Measurements from ENCODE around the gene MTUS2.
"Not testable (repeated sequence)": the region's sequence is repeated elsewhere in the genome, so short reads cannot be mapped to it uniquely, and the experiment has no call there.

The MTUS2 gene

DNA sequence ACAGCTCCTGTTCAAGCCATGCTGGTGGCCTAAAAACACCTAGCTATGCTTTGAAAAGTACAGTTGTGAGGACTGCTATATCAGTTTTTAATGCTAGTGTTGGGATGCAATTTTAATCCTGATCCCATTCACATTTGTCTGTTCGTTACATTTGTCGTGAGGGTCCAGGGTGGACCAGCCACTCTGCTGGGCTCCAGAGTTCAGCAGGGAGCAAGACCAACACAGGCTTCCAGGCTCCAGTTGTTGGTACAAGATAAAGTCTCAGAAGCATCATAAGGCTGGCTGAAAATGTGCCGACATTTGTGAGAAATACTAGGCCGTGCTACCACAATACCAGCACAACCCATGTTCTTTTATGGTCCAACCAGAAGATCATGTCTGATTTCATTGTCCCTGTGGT, 564.7 kb downstream of the MTUS2 start:
- no peaks in the 10 kb centered on the region for H3K27me3 ChIP-seq (ENCODE audit: insufficient read depth, low read length)
- no peaks in the 10 kb centered on the region for H3K36me3 ChIP-seq (ENCODE audit: insufficient read depth, low read length)
- no peak overlapping the region for H3K4me3 ChIP-seq (ENCODE audit: low read length)
- H3K9me3 ChIP-seq (ENCODE audit: low read length), result no peaks in the 10 kb centered on the region
- H3K4me1 ChIP-seq (ENCODE audit: insufficient read depth, low read length), result no peaks in the 10 kb centered on the region
- H2AFZ ChIP-seq (ENCODE audit: low read depth, low read length), result no peak overlapping the region

DNA sequence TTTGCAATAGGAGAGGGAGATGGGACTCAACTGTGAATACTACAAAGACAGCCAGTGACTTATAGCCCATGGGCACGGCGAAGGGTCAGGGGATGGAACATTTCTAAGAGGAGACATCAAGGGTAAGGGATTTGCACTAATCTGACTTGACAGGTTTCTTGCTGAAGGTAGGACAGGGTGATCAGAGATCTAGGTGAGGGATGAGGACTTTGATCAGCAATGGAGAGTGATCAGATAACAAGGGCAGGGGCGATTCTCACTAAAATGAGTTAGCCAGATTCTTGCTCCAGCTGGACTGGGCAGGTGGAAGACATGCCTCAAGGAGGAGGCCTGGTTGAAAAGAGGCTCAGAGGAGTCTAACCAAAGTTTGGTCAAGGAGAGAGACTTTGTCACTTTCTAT, 566.1 kb downstream of the MTUS2 start:
- H3K4me3 ChIP-seq (ENCODE audit: low read length), result no peak overlapping the region
- H3K4me1 ChIP-seq (ENCODE audit: insufficient read depth, low read length), result no peaks in the 10 kb centered on the region
- H3K27me3 ChIP-seq (ENCODE audit: insufficient read depth, low read length), result no peaks in the 10 kb centered on the region
- no peaks in the 10 kb centered on the region for H3K9me3 ChIP-seq (ENCODE audit: low read length)
- H2AFZ ChIP-seq (ENCODE audit: low read depth, low read length), result no peak overlapping the region
- H3K36me3 ChIP-seq (ENCODE audit: insufficient read depth, low read length), result no peaks in the 10 kb centered on the region

DNA sequence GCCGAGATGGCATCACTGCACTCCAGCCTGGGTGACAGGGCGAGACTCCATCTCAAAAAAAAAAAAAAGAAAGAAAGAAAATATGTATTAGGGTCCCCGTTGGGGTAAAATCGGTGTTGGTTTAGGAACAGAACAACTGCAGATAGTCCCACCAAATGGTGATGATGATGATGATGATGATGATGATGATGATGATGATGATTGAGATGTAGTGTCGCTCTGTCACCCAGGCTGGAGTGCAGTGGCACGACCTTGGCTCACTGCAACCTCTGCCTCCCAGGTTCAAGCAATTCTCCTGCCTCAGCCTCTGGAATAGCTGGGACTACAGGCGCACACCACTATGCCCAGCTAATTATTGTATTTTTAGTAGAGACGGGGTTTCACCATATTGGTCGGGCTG, 570.5 kb downstream of the MTUS2 start:
- not testable (repeated sequence) for H3K4me3 ChIP-seq (ENCODE audit: low read length); H3K9me3 ChIP-seq (ENCODE audit: low read length); H3K36me3 ChIP-seq (ENCODE audit: insufficient read depth, low read length); H3K4me1 ChIP-seq (ENCODE audit: insufficient read depth, low read length); H3K27me3 ChIP-seq (ENCODE audit: insufficient read depth, low read length); H2AFZ ChIP-seq (ENCODE audit: low read depth, low read length)

DNA sequence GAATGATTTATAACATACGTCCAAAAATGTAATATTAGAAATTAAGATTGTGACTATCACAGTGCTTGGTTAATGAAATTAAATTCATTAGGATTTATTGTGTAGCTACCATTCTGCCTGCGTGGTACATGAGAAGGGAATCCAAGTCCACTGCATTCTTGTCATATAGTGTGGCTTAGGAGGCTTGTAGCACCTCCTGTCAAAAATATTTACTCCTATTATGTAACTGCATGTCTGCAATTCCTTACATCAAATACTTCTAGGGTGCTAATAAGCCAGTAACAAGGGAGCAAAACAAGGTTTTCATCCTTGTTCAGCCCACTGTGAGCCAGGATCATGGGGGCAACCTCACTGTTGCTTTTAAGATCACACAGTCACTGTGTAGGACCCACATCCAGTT, 576.3 kb downstream of the MTUS2 start:
- H3K4me3 ChIP-seq (ENCODE audit: low read length), result no peak overlapping the region
- H3K27me3 ChIP-seq (ENCODE audit: insufficient read depth, low read length), result peaks cover 2% of the 10 kb centered on the region
- no peaks in the 10 kb centered on the region for H3K4me1 ChIP-seq (ENCODE audit: insufficient read depth, low read length)
- no peaks in the 10 kb centered on the region for H3K36me3 ChIP-seq (ENCODE audit: insufficient read depth, low read length)
- no peak overlapping the region for H2AFZ ChIP-seq (ENCODE audit: low read depth, low read length)
- no peaks in the 10 kb centered on the region for H3K9me3 ChIP-seq (ENCODE audit: low read length)

DNA sequence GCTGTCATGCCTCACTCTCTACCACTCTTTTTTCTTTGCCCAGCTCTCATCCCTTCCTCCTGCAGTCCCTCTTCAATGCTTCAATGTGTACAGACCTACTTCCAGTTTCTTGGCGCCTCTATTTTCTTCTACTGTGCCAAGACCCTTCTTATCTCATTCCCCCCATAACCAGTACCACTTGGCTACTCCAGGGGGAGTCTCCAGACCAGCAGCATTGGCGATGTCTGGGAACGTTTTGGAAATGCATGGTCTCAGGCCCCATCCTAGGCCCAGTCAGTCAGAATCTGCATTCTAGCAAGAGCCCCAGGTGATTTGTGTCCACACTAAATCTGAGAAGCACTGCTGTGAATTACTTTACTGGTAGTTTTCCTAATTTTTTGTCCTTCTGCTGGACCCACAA, 577.1 kb downstream of the MTUS2 start:
- no peak overlapping the region for H2AFZ ChIP-seq (ENCODE audit: low read depth, low read length)
- H3K9me3 ChIP-seq (ENCODE audit: low read length), result no peaks in the 10 kb centered on the region
- no peaks in the 10 kb centered on the region for H3K4me1 ChIP-seq (ENCODE audit: insufficient read depth, low read length)
- no peak overlapping the region for H3K4me3 ChIP-seq (ENCODE audit: low read length)
- peaks cover 2% of the 10 kb centered on the region for H3K27me3 ChIP-seq (ENCODE audit: insufficient read depth, low read length)
- H3K36me3 ChIP-seq (ENCODE audit: insufficient read depth, low read length), result no peaks in the 10 kb centered on the region

DNA sequence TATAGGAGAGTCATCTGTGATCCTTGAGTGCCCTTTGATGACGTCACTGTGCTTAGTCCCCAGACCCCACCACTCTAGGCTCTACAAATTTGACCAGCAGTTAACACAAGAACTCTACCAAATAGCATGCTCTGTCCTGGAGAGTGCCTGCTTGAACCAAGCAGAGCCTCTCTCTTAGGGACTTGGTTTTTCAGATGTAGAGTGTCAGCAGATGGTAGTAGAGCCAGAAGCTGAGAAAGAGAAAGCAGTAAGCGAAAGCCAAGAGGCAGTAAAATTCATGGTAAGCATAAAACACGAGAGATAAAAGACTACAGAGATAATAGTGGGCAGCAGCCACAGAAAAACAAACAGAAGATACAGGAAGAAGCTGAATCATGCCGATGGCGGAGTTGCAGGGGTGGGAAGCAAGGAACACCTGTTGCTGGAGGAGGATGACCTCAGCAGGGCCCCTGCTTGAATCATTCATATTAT, 582.1 kb downstream of the MTUS2 start:
- no peak overlapping the region for H3K4me3 ChIP-seq (ENCODE audit: low read length)

DNA sequence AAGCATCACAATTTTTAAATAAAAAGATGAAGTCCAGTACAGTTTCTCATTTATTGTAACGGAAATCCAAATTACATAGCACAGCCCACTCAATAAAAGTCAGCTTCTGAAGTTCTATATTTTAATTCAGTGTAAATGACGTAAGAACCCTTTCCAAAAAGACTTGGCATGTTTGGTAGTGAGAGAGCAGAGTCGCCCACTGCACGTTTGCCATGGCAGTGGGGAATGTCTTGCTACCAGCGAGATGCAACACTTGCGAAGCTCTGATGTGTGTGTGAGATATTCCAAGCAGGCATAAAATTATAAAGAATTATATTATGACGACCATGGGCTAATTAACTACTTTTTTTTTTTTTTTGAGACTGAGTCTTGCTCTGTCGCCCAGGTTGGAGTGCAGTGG, 585.3 kb downstream of the MTUS2 start:
- Histone ChIP-seq H3K9me3 (ENCODE audit: low read length) (no peaks in the 10 kb centered on the region), H2AFZ (ENCODE audit: low read depth, low read length) (no peak overlapping the region), H3K36me3 (ENCODE audit: insufficient read depth, low read length) (no peaks in the 10 kb centered on the region), H3K4me1 (ENCODE audit: insufficient read depth, low read length) (no peaks in the 10 kb centered on the region), H3K27me3 (ENCODE audit: insufficient read depth, low read length) (no peaks in the 10 kb centered on the region), H3K4me3 (ENCODE audit: low read length) (no peak overlapping the region)

More for the DNA sequence above, 582.1 kb downstream of the MTUS2 start:
- H3K36me3 ChIP-seq (ENCODE audit: insufficient read depth, low read length), result no peaks in the 10 kb centered on the region
- no peaks in the 10 kb centered on the region for H3K4me1 ChIP-seq (ENCODE audit: insufficient read depth, low read length)
- no peaks in the 10 kb centered on the region for H3K9me3 ChIP-seq (ENCODE audit: low read length)
- H3K27me3 ChIP-seq (ENCODE audit: insufficient read depth, low read length), result no peaks in the 10 kb centered on the region
- H2AFZ ChIP-seq (ENCODE audit: low read depth, low read length), result no peak overlapping the region

DNA sequence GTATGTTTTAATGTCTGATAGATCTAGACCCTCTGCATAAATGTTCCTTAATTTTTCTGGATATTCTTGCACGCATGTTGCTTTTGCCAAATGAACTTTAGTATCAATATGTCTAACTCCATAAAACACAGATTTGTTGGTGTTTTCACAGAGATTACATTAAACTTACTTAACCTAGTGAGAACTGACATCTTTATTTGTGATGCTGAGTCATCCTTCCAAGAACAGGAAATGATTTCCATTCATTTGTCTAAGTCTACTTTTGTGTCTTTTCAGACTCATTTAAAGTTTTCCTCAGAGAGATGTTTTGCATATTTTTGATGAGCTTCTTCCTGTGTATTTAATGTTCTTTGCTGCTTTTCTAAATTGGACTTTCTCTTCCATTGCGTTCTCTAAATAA, 591.3 kb downstream of the MTUS2 start:
- Histone ChIP-seq H3K4me3 (ENCODE audit: low read length) (no peak overlapping the region), H3K36me3 (ENCODE audit: insufficient read depth, low read length) (no peaks in the 10 kb centered on the region), H3K27me3 (ENCODE audit: insufficient read depth, low read length) (no peaks in the 10 kb centered on the region)

DNA sequence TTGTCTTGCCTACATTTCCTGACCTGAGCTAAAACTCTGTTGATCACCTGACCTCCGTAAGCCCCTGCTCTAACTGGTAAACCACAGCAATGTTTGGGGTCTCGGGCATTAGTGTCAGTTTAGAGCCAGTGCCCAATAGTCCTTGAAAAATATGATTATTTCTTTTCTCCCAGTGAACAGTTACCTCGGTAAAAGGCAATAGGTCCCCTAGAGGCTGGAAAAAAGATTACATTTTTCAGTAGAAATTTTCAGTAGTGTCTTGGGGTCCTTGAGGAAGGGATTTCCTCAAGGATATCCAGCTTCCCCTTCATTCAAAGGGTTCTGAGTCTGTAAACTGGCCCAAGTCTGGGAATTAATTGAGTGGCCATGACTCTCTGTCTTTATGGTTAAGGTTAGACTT, 597.9 kb downstream of the MTUS2 start:
- Histone ChIP-seq H2AFZ (ENCODE audit: low read depth, low read length) (no peak overlapping the region), H3K27me3 (ENCODE audit: insufficient read depth, low read length) (peaks cover 4% of the 10 kb centered on the region), H3K9me3 (ENCODE audit: low read length) (no peaks in the 10 kb centered on the region), H3K4me3 (ENCODE audit: low read length) (no peak overlapping the region), H3K36me3 (ENCODE audit: insufficient read depth, low read length) (no peaks in the 10 kb centered on the region), H3K4me1 (ENCODE audit: insufficient read depth, low read length) (no peaks in the 10 kb centered on the region)

More for the DNA sequence above, 591.3 kb downstream of the MTUS2 start:
- Histone ChIP-seq H2AFZ (ENCODE audit: low read depth, low read length) (no peak overlapping the region), H3K4me1 (ENCODE audit: insufficient read depth, low read length) (no peaks in the 10 kb centered on the region), H3K9me3 (ENCODE audit: low read length) (no peaks in the 10 kb centered on the region)

DNA sequence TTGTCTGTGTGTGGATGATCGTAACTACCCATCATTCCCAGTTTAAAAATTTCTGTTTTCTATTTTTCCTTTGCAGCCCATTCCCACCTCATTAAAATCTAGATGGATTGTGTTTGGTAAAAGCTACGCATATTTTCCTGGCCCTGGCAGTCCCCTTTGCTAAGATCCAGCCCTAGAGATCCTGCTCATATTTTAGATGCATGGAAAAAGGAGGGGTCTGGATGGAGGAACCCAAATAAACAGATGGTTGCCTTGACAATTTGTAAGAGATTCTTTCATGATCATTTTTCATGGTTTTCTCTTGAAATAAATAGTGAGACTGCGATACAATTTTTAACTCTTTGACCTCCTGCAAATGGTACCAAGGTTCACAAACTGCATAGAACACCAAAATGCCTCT, 601.0 kb downstream of the MTUS2 start:
- Histone ChIP-seq H3K4me3 (ENCODE audit: low read length) (no peak overlapping the region), H3K36me3 (ENCODE audit: insufficient read depth, low read length) (no peaks in the 10 kb centered on the region), H3K9me3 (ENCODE audit: low read length) (no peaks in the 10 kb centered on the region), H3K4me1 (ENCODE audit: insufficient read depth, low read length) (no peaks in the 10 kb centered on the region), H2AFZ (ENCODE audit: low read depth, low read length) (no peak overlapping the region), H3K27me3 (ENCODE audit: insufficient read depth, low read length) (peaks cover 4% of the 10 kb centered on the region)

DNA sequence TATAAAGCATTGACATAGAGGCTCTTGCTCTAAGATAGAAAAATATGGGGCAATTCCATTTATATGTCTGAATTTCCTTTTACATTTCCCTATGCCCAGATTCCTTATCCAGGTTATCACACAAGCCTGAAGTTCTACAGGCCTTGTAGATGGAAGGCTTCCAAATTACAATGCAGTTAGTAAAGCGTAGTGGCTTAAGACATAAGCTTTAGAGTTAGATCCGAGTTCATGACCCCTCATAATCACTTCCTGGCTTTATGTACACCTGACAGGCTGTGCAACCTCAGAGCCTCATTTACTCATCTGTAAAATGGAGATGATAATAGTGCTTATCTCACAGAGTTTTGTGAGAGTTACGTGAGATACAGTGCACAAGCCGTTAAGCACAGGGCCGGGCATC, 601.9 kb downstream of the MTUS2 start:
- H3K36me3 ChIP-seq (ENCODE audit: insufficient read depth, low read length), result no peaks in the 10 kb centered on the region
- H3K9me3 ChIP-seq (ENCODE audit: low read length), result no peaks in the 10 kb centered on the region
- H3K27me3 ChIP-seq (ENCODE audit: insufficient read depth, low read length), result peaks cover 11% of the 10 kb centered on the region
- H3K4me1 ChIP-seq (ENCODE audit: insufficient read depth, low read length), result no peaks in the 10 kb centered on the region
- H3K4me3 ChIP-seq (ENCODE audit: low read length), result no peak overlapping the region
- no peak overlapping the region for H2AFZ ChIP-seq (ENCODE audit: low read depth, low read length)

DNA sequence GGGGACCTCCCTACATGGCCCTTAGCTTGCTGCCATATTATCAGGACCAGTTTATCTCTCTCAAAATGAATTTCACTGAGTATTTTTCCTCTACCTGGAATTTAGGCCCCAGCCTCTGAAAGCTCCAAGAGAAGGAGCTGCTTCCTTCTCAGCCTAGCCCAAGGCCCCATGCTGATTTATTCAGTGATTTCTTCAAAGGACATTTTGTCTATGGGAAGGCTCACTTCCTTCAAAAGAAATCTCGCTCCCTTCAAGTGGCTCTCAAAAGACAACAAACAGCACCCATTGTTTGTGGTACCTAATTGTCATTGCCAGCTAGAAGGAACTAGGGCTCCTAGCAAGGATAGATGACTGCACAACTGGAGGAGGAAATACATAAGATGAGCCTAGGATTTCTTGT, 602.9 kb downstream of the MTUS2 start:
- Histone ChIP-seq H3K4me1 (ENCODE audit: insufficient read depth, low read length) (peaks cover 5% of the 10 kb centered on the region), H3K9me3 (ENCODE audit: low read length) (no peaks in the 10 kb centered on the region), H2AFZ (ENCODE audit: low read depth, low read length) (no peak overlapping the region), H3K27me3 (ENCODE audit: insufficient read depth, low read length) (peaks cover 21% of the 10 kb centered on the region), H3K4me3 (ENCODE audit: low read length) (no peak overlapping the region), H3K36me3 (ENCODE audit: insufficient read depth, low read length) (no peaks in the 10 kb centered on the region)

DNA sequence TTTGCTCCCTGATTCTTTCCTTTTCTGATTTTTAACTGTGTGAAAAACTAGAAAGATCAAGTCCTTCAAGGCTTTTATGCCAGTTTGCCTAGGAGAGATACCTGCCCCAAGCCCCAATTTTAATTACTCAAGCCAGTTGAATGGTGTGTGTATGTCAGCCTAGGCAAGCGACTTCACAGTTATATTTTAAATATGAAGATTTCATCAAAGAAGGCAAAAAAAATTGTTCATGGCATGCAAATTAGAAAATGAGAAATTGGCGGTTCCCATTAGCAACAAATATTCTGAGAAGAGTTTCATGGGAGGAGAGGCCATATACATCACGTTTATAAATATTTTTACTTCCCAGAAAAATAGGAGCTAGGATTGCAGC, 607.8 kb downstream of the MTUS2 start:
- no peaks in the 10 kb centered on the region for H3K36me3 ChIP-seq (ENCODE audit: insufficient read depth, low read length)
- H2AFZ ChIP-seq (ENCODE audit: low read depth, low read length), result no peak overlapping the region
- H3K4me3 ChIP-seq (ENCODE audit: low read length), result peak overlapping the region; percentile 38
- H3K27me3 ChIP-seq (ENCODE audit: insufficient read depth, low read length), result peaks cover 44% of the 10 kb centered on the region
- peaks cover 15% of the 10 kb centered on the region for H3K4me1 ChIP-seq (ENCODE audit: insufficient read depth, low read length)
- no peaks in the 10 kb centered on the region for H3K9me3 ChIP-seq (ENCODE audit: low read length)

DNA sequence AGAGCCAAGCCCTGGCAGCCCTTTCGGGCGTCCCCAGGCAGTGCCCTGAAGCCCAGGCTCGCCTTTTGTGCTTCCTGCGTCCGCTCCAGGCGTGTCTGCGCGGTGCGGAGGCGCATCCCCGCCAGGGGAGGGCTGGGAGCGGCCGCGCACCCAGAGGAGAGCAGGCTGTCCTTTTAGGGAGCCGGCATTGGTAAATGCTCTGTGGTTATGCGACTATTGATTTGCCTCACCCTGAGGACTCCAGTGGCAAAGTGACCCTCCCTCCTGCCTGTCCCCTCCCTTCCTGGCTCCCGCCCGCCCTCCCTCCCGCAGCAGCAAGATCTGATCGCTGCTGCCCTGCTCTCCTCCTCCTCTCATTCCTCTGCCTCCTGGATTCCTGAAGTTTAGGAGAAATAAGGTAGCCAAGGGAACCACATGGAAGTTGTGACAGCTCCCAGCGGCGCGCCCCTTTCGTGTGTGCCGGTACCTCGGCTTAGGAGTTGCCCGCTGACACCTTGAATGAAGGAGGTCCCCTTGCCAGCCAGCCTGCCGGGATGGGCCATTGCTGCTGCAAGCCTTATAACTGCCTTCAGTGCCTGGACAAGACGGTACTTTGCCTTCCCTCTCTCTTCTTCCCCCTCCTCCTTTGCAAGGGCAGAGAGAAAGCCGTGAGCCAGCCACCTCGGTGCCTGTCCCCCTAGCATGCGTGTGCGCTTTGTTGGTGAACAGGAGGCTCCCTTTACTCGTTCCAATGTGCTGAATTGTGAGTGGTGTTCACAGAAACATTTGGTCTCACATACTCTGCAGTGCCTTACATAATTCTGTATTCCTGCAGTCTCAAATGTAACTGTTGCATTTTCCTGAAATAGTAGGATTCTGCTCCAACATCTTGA, 608.4 kb downstream of the MTUS2 start:
- Histone ChIP-seq H3K36me3 (ENCODE audit: insufficient read depth, low read length) (no peaks in the 10 kb centered on the region), H3K9me3 (ENCODE audit: low read length) (no peaks in the 10 kb centered on the region), H2AFZ (ENCODE audit: low read depth, low read length) (no peak overlapping the region)

More for the DNA sequence above, 608.4 kb downstream of the MTUS2 start:
- Histone ChIP-seq H3K4me3 (ENCODE audit: low read length) (peak overlapping the region; percentile 38), H3K27me3 (ENCODE audit: insufficient read depth, low read length) (peaks cover 44% of the 10 kb centered on the region), H3K4me1 (ENCODE audit: insufficient read depth, low read length) (peaks cover 15% of the 10 kb centered on the region)

All from neuron (in vitro differentiated cells).